Heart left ventricle (tissue), 13 donors: Measurements from ENCODE around the gene LRMDA.

Source experiments
- POLR2A ChIP-seq, 2 donors: fragments of 450-650 bp; IDR thresholded peaks; one replicate each; pipeline ENCODE4 v1.6.1; 2017; ENCODE audit warnings: antibody characterized with exemption in 2 of 2, mild to moderate bottlenecking in 2 of 2, moderate library complexity in 2 of 2
- TF ChIP-seq, protein P1 (sequence below), 12 donors: fragments of 200-600 bp; sonication (generic) in 4 of 12; IDR thresholded peaks; one replicate each; pipeline versions ENCODE4 v1.5.0 to v1.8.0; 2018 to 2022; ENCODE audit warnings: antibody characterized with exemption in 12 of 12, mild to moderate bottlenecking in 5 of 12
- donor health status: ischemic (EF 13 %, LVEDD 7.1; RV severe dilation, severe dysfunction).
- donor health status: DM: no; HTN: yes; CAD: no.
- donor health status: DM: no; HTN: no; CAD: no.
- donor health status: ischemic (EF 25% LVEDD 6.9; RV normal size, moderate dysfunction).
- donor health status: ischemic (EF 25% LVEDD 5.7; RV mildly dilated, moderate dysfunction).
- donor health status: ischemic (EF 35%, LVEDD 5.7; RV mildly dilated, moderate dysfunction).
- donor health status: nonischemic (EF 11% LVEDD 7.7; RV severe dilation, severe dysfunction).
- donor health status: DM: yes; HTN: yes; CAD: no.
- donor health status: PGD.
- donor health status: ischemic (EF 29% LVEDD 5.4; RV normal size, mild dysfunction).
- donor health status: nonischemic (EF 23%, LVEDD 6.1; RV moderate dilation, normal function).

GRCh38 chr10:75717126-75717916, 285.9 kb downstream of the LRMDA start:
- TF ChIP-seq, protein P1, sequence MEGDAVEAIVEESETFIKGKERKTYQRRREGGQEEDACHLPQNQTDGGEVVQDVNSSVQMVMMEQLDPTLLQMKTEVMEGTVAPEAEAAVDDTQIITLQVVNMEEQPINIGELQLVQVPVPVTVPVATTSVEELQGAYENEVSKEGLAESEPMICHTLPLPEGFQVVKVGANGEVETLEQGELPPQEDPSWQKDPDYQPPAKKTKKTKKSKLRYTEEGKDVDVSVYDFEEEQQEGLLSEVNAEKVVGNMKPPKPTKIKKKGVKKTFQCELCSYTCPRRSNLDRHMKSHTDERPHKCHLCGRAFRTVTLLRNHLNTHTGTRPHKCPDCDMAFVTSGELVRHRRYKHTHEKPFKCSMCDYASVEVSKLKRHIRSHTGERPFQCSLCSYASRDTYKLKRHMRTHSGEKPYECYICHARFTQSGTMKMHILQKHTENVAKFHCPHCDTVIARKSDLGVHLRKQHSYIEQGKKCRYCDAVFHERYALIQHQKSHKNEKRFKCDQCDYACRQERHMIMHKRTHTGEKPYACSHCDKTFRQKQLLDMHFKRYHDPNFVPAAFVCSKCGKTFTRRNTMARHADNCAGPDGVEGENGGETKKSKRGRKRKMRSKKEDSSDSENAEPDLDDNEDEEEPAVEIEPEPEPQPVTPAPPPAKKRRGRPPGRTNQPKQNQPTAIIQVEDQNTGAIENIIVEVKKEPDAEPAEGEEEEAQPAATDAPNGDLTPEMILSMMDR (IDR thresholded peaks at IDR 0.05): peak in 3 of 12 donors; percentile 13 to 23 (median 15)
- TF ChIP-seq POLR2A (IDR thresholded peaks at IDR 0.05): no peak
